Testis (tissue), 3 donors: ENCODE measurements around the gene SNTN. TPM values are rescaled to one million over a fixed set of nuclear protein-coding genes. Genes with fewer than 3 reads are reported as not detected.

Source experiments
- DNase-seq: peaks from one replicate; pipeline ENCODE4 v3.0.0-alpha.2; 2019
- H3K27ac ChIP-seq, 2 donors: fragments of 200-600 bp; sonication (generic); one replicate each; pipeline ENCODE4 v1.5.1; 2019
- H3K27me3 ChIP-seq: fragments of 200-600 bp; sonication (generic); one replicate; pipeline ENCODE4 v1.5.1; 2019
- H3K36me3 ChIP-seq: fragments of 200-600 bp; sonication (generic); one replicate; pipeline ENCODE4 v1.5.1; 2017; ENCODE audit warnings: low read depth; ENCODE audit errors: missing control alignments
- H3K4me1 ChIP-seq: fragments of 200-600 bp; sonication (generic); one replicate; pipeline ENCODE4 v1.5.1; 2019
- H3K4me3 ChIP-seq, 2 donors: fragments of 200-600 bp; sonication (generic); one replicate each; pipeline ENCODE4 v1.5.1; 2017 to 2019
- H3K9me3 ChIP-seq: fragments of 200-600 bp; sonication (generic); one replicate; pipeline ENCODE4 v1.5.1; 2017
- CTCF ChIP-seq, 3 experiments: fragments of 450-650 bp in 2 of 3; fragments of 200-600 bp in 1 of 3; sonication (generic) in 1 of 3; IDR thresholded peaks; one replicate each; pipeline ENCODE4 v1.5.1; 2016 to 2019; ENCODE audit warnings: antibody characterized with exemption in 3 of 3, mild to moderate bottlenecking in 2 of 3, moderate library complexity in 1 of 3
- POLR2A ChIP-seq: fragments of 450-650 bp; IDR thresholded peaks from one replicate; pipeline ENCODE4 v1.6.1; 2017; ENCODE audit warnings: antibody characterized with exemption, mild to moderate bottlenecking, moderate library complexity
- WGBS, 2 donors: methylation state at CpG; one replicate each; pipeline ENCODE4 v1.1.5; 2018; 5-methylcytosine and 5-hydroxymethylcytosine counted together
- intact Hi-C: fragments of 100-400 bp; cut with DNase I; formaldehyde crosslinking; loops from one replicate; pipeline ENCODE4 v1.15.1; 2023; ENCODE audit warnings: low total_unique reads
- polyA plus RNA-seq: library from polyadenylated mRNA; stranded (reverse); fragments of 350-450 nt; fragmentation: Illumina TruSeq; extraction: RNeasy Lipid Tissue Mini Kit (QIAGEN cat#74804); gene quantifications from one replicate; pipeline ENCODE4 v1.2.3, GENCODE V29; 2014; ENCODE audit warnings: low read depth, low replicate concordance; ENCODE audit not compliant: insufficient read depth
- total RNA-seq, 2 donors: library from RNA; depleted of rRNA; stranded (reverse); fragments of >200 nt; gene quantifications; one replicate each; pipeline ENCODE4 v1.2.3, GENCODE V29; 2016

SNTN gene
- total and polyA plus RNA-seq, 3 donors from 2014 or later: 2.3 TPM; not detected in 2

DNA sequence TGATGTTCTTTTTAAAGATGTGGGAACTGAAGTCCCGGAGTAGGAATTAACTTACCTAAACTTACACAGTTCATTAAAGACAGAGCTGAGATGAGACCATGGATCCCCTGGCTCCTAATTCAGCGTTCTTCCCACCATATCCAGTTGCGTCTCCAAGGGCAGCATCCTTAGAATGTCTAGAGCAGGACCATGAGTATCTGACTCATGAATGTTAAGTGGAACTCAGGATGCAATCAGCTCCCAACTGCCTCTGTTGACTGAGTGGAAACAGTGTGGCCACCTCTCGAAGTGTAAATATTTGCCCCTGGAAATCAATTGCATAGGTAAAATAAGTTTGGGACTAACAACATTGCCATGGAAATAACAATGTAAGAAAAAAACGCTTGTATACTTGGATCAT, 2.5 kb downstream of the SNTN start:
- DNase-seq: no peak
- Histone ChIP-seq H3K9me3 (no peaks in the 10 kb centered on the region), H3K4me1 (no peaks in the 10 kb centered on the region), H3K27me3 (no peaks in the 10 kb centered on the region), H3K27ac (no peak overlapping the region), H3K4me3 (no peak overlapping the region), H3K36me3 (no peaks in the 10 kb centered on the region)
- WGBS, 2 donors: 81 to 82% methylated on average over 5 of the region's 5 CpGs
- intact Hi-C loops: no loop called here
- TF ChIP-seq CTCF (IDR thresholded peaks at IDR 0.05): no peak
- no peak for TF ChIP-seq POLR2A

DNA sequence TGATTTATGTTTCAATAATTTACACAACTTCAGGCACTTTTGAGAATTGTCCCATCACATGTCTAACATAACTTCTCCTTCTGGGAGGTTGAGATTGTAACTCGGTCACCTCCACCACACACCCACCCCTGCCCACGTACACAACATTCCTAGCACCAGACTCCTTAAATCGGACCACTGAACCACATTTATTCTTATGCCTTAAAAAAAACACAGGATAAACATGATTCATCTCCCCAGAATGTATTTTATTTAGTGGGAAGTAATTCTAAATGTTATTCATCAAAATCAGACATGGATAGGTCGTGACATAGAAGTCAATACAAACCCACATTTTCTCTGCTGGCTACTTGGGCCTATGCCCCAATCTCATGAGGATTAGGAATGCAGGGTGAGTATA, 3.0 kb downstream of the SNTN start:
- Histone ChIP-seq H3K36me3 (no peaks in the 10 kb centered on the region), H3K4me1 (no peaks in the 10 kb centered on the region), H3K27ac (no peak overlapping the region), H3K27me3 (no peaks in the 10 kb centered on the region), H3K9me3 (no peaks in the 10 kb centered on the region), H3K4me3 (no peak overlapping the region)
- no peak for DNase-seq
- 60 to 81% methylated on average over 4 of the region's 4 CpGs for WGBS, 2 donors
- intact Hi-C loops: no loop called here
- TF ChIP-seq POLR2A (no peak), CTCF (IDR thresholded peaks at IDR 0.05) (no peak)

DNA sequence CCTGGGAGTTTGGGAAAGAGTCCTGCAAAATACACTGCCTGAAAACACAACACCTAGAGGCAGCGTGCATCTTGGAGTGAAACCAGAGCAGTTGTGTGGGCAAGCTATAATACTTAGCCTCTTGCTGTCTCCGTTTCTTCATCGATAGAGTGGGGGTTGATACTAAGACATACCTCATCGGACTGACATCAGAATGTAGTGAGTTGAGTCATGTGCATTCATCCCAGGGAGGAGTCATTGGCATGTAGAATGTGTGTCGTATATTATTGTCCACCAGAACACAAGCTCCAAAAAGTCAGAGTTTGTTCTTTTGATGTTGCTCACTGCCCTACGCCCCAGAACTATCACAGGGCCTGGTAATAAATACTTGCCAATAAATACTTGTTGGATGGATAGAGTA, 4.3 kb downstream of the SNTN start:
- H3K27ac ChIP-seq: no peak overlapping the region
- H3K36me3 ChIP-seq: no peaks in the 10 kb centered on the region
- no peaks in the 10 kb centered on the region for H3K9me3 ChIP-seq
- no peak for DNase-seq
- H3K4me3 ChIP-seq: no peak overlapping the region
- no peaks in the 10 kb centered on the region for H3K27me3 ChIP-seq
- H3K4me1 ChIP-seq: no peaks in the 10 kb centered on the region
- WGBS, 2 donors: 65 to 78% methylated on average over 6 of the region's 6 CpGs
- TF ChIP-seq CTCF (IDR thresholded peaks at IDR 0.05): no peak
- no peak for TF ChIP-seq POLR2A
- intact Hi-C loops: no loop called here

DNA sequence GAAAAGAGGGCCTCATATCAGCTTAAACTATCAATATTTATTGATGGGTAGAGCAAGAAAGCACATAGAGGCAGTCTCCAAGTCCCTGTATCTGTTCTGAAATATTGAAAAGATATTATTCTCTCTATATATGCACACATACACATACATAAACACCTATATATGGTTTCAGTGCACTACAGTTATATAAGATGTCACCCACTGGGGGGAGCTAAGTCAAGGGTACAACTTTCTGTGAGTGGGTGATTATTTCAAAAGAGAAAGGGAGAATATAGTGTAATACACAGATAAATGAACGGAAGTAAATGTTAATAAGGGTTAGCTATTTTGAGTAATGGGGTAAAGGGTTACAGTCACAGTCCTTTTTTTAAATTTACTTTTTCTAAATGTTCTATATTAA, 8.8 kb downstream of the SNTN start:
- Histone ChIP-seq H3K27ac (no peak overlapping the region), H3K4me1 (no peaks in the 10 kb centered on the region), H3K4me3 (no peak overlapping the region), H3K27me3 (no peaks in the 10 kb centered on the region), H3K36me3 (no peaks in the 10 kb centered on the region), H3K9me3 (no peaks in the 10 kb centered on the region)
- WGBS, 2 donors: 58 to 74% methylated on average over 1 of the region's 1 CpG
- no peak for DNase-seq
- intact Hi-C loops: no loop called here
- TF ChIP-seq CTCF (IDR thresholded peaks at IDR 0.05) (no peak), POLR2A (no peak)

GRCh38 chr3:63662011-63662410, 9.5 kb downstream of the SNTN start:
- WGBS, 2 donors: 81 to 82% methylated on average over 4 of the region's 4 CpGs
- Histone ChIP-seq H3K27me3 (no peaks in the 10 kb centered on the region), H3K4me1 (no peaks in the 10 kb centered on the region), H3K4me3 (no peak overlapping the region), H3K36me3 (no peaks in the 10 kb centered on the region), H3K9me3 (no peaks in the 10 kb centered on the region), H3K27ac (no peak overlapping the region)
- TF ChIP-seq POLR2A (no peak), CTCF (IDR thresholded peaks at IDR 0.05) (no peak)
- no peak for DNase-seq
- intact Hi-C loops: no loop called here
